Measurements from ENCODE around the gene GNG12. TPM values are rescaled to one million over a fixed set of nuclear protein-coding genes. Genes with fewer than 3 reads are reported as not detected.

GNG12 gene
- total RNA-seq, 2 experiments from 2014 or later, result 0.04 TPM; not detected in 1

- H3K4me1 Mint-ChIP-seq, result peaks cover 16% of the 10 kb centered on the region
- H3K27me3 Mint-ChIP-seq, result peaks cover 75% of the 10 kb centered on the region
- H3K36me3 Mint-ChIP-seq (ENCODE audit: low read depth), result no peaks in the 10 kb centered on the region
- CTCF ChIA-PET, result interaction anchor here (0.6 kb wide), 1 partner anchor 270 kb away, joined by 3 read pairs; no protein-coding TSS in a partner anchor
- POLR2A ChIA-PET, result no interaction called here
- H3K4me3 Mint-ChIP-seq, result no peak overlapping the region
- H3K27ac Mint-ChIP-seq, result no peak overlapping the region
- no peaks in the 10 kb centered on the region for H3K9me3 Mint-ChIP-seq
- no peak for DNase-seq
Measured at GRCh38 chr1:67834246-67834877, 1.1 kb upstream of the GNG12 start.

DNA sequence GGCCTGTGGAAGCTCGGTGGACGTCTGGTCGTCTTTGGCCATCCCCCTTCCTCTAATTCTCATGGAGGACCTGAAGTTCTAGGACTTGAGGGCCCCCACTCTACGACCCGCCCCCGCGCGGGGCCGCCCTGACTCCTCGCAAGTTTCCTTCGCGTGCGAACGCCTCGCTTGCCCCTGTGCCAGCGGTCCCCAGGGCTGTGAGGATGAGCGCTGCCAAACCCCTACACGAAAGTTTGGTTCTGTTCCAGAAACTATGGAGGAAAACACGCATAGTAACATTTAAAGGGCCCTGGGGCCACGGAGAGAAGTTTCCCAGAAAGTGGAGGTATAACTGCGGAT lies 304 bp upstream of the GNG12 start:
- CTCF ChIA-PET, result no interaction called here
- Mint-ChIP-seq H3K4me3 (peak overlapping the region; percentile 56), H3K27me3 (peaks cover 75% of the 10 kb centered on the region), H3K36me3 (ENCODE audit: low read depth) (no peaks in the 10 kb centered on the region), H3K9me3 (no peaks in the 10 kb centered on the region), H3K27ac (no peak overlapping the region), H3K4me1 (peaks cover 16% of the 10 kb centered on the region)
- POLR2A ChIA-PET, result no interaction called here
- DNase-seq, result no peak

- CTCF ChIA-PET, result interaction anchor here (0.5 kb wide), 1 partner anchor 401 kb away, joined by 3 read pairs; the partner anchor contains the start of gene WLS
Measured at GRCh38 chr1:67831850-67832513, 1.3 kb downstream of the GNG12 start.

GRCh38 chr1:67830928-67831830 lies 2.1 kb downstream of the GNG12 start:
- no peaks in the 10 kb centered on the region for H3K36me3 Mint-ChIP-seq (ENCODE audit: low read depth)
- DNase-seq, result no peak
- peaks cover 63% of the 10 kb centered on the region for H3K27me3 Mint-ChIP-seq
- ChIA-PET CTCF (interaction anchor here (1.0 kb wide), 1 partner anchor 12 kb away, joined by 4 read pairs; no protein-coding TSS in a partner anchor), POLR2A (no interaction called here)
- H3K9me3 Mint-ChIP-seq, result no peaks in the 10 kb centered on the region
- H3K4me1 Mint-ChIP-seq, result peaks cover 16% of the 10 kb centered on the region
- H3K4me3 Mint-ChIP-seq, result no peak overlapping the region
- H3K27ac Mint-ChIP-seq, result no peak overlapping the region

More at GRCh38 chr1:67831850-67832513, 1.3 kb downstream of the GNG12 start:
- H3K36me3 Mint-ChIP-seq (ENCODE audit: low read depth), result no peaks in the 10 kb centered on the region
- POLR2A ChIA-PET, result no interaction called here
- peak overlapping the region; percentile 59 for H3K4me3 Mint-ChIP-seq
- H3K4me1 Mint-ChIP-seq, result peaks cover 16% of the 10 kb centered on the region
- no peak for DNase-seq
- H3K9me3 Mint-ChIP-seq, result no peaks in the 10 kb centered on the region
- no peak overlapping the region for H3K27ac Mint-ChIP-seq
- peaks cover 67% of the 10 kb centered on the region for H3K27me3 Mint-ChIP-seq

DNA sequence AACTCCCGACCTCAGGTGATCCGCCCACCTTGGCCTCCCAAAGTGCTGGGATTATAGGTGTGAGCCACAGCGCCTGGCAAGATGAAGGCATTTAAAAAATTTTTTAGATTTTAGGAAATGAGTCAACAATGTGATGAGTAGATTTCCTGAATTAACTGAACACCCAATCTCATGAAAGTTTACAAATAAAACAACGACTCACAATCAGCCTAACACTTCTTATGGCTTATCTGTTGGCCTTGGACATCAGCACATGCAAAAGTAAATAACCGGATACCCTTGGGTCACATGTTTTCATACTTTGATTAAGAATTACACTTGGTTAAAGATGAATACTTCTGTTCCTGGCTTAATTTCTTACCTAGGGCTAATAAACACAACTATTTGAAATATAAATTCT lies 3.0 kb downstream of the GNG12 start:
- no peak for DNase-seq
- ChIA-PET POLR2A (no interaction called here), CTCF (interaction anchor here (1.0 kb wide), 1 partner anchor 11 kb away, joined by 4 read pairs; no protein-coding TSS in a partner anchor)
- H3K9me3 Mint-ChIP-seq, result no peaks in the 10 kb centered on the region
- peaks cover 16% of the 10 kb centered on the region for H3K4me1 Mint-ChIP-seq
- H3K27me3 Mint-ChIP-seq, result peaks cover 61% of the 10 kb centered on the region
- no peak overlapping the region for H3K27ac Mint-ChIP-seq
- H3K4me3 Mint-ChIP-seq, result no peak overlapping the region
- no peaks in the 10 kb centered on the region for H3K36me3 Mint-ChIP-seq (ENCODE audit: low read depth)

- peaks cover 8% of the 10 kb centered on the region for H3K4me1 Mint-ChIP-seq
- H3K27me3 Mint-ChIP-seq, result peaks cover 52% of the 10 kb centered on the region
- CTCF ChIA-PET, result no interaction called here
Measured at GRCh38 chr1:67827688-67828087, 5.6 kb downstream of the GNG12 start.

GRCh38 chr1:67825591-67825990 lies 7.7 kb downstream of the GNG12 start:
- CTCF ChIA-PET, result no interaction called here
- no peaks in the 10 kb centered on the region for H3K4me1 Mint-ChIP-seq
- no peak overlapping the region for H3K27ac Mint-ChIP-seq
- DNase-seq, result no peak
- POLR2A ChIA-PET, result no interaction called here
- H3K9me3 Mint-ChIP-seq, result no peaks in the 10 kb centered on the region
- no peaks in the 10 kb centered on the region for H3K36me3 Mint-ChIP-seq (ENCODE audit: low read depth)
- peaks cover 35% of the 10 kb centered on the region for H3K27me3 Mint-ChIP-seq
- H3K4me3 Mint-ChIP-seq, result no peak overlapping the region

More at GRCh38 chr1:67827688-67828087, 5.6 kb downstream of the GNG12 start:
- Mint-ChIP-seq H3K9me3 (no peaks in the 10 kb centered on the region), H3K27ac (no peak overlapping the region), H3K36me3 (ENCODE audit: low read depth) (no peaks in the 10 kb centered on the region), H3K4me3 (no peak overlapping the region)
- no peak for DNase-seq
- POLR2A ChIA-PET, result no interaction called here

DNA sequence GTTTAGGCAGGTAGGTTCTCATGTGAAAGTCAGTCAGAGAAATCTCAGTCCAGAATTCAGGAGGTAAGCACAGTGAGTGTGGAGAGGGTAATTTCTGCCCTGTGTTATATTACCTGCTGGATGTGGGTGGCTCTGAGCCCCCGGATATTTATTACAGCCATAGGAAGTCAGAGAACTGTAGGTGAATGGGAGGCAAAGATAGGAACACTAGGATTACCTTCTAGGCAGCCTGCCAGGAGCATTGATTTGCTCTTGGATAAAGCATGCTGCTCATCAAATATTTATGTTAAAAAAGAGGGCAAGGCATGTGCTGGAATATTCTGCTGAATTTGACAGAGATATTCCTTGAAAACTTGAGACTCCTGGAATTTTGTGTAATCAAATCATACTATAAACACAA lies 8.5 kb downstream of the GNG12 start:
- H3K36me3 Mint-ChIP-seq (ENCODE audit: low read depth), result no peaks in the 10 kb centered on the region
- CTCF ChIA-PET, result no interaction called here

DNA sequence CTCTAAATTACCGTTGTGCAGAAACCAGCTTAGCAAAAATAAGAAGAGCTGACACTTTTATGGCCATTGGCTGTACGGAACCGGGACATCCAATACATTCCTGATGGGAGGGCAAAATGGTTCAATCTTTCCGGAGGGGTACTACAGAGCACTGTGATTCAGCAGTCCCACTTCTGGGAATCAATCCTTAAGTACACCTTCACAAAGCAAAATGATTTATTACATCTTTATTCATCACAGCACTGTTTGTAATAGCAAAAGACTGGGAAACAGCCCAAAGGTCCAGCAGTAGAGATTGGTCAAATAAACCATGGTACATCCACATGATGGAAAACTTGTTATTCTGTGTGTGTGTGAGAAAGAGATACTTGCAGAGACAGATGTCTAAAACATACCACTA lies 9.7 kb downstream of the GNG12 start:
- Mint-ChIP-seq H3K4me3 (no peak overlapping the region), H3K36me3 (ENCODE audit: low read depth) (no peaks in the 10 kb centered on the region), H3K27ac (no peak overlapping the region), H3K27me3 (peaks cover 28% of the 10 kb centered on the region), H3K9me3 (no peaks in the 10 kb centered on the region), H3K4me1 (no peaks in the 10 kb centered on the region)
- ChIA-PET CTCF (no interaction called here), POLR2A (no interaction called here)
- DNase-seq, result no peak

More for the DNA sequence above, 8.5 kb downstream of the GNG12 start:
- DNase-seq, result no peak
- Mint-ChIP-seq H3K4me1 (no peaks in the 10 kb centered on the region), H3K9me3 (no peaks in the 10 kb centered on the region), H3K4me3 (no peak overlapping the region), H3K27me3 (peaks cover 29% of the 10 kb centered on the region), H3K27ac (no peak overlapping the region)
- POLR2A ChIA-PET, result no interaction called here

DNA sequence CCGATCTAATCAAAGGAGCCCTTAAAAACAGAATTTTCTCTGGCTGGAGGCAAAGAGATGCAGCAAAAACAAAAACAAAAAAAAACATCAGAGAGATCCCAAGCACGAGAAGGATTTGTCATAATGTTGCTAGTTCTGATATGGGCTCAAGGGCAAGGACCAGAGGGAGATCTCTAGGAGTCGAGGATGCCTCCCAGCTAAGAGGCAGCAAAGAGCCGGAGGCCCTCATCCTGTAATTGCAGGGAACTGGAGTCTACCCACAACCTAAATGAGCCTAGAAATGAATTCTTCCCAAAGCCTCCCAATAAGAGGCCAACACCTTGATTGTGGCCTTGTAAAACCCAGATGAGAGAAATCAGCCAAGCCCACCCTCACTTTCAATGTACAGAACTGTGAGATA lies 12.0 kb downstream of the GNG12 start:
- Mint-ChIP-seq H3K27me3 (peaks cover 24% of the 10 kb centered on the region), H3K4me1 (no peaks in the 10 kb centered on the region), H3K27ac (no peak overlapping the region), H3K36me3 (ENCODE audit: low read depth) (no peaks in the 10 kb centered on the region), H3K9me3 (no peaks in the 10 kb centered on the region), H3K4me3 (no peak overlapping the region)
- no peak for DNase-seq
- ChIA-PET CTCF (interaction anchor here (0.6 kb wide), 1 partner anchor 175 kb away, joined by 4 read pairs; no protein-coding TSS in a partner anchor), POLR2A (interaction anchor here (0.6 kb wide), 1 partner anchor 116 kb away, joined by 4 read pairs; no protein-coding TSS in a partner anchor)

DNA sequence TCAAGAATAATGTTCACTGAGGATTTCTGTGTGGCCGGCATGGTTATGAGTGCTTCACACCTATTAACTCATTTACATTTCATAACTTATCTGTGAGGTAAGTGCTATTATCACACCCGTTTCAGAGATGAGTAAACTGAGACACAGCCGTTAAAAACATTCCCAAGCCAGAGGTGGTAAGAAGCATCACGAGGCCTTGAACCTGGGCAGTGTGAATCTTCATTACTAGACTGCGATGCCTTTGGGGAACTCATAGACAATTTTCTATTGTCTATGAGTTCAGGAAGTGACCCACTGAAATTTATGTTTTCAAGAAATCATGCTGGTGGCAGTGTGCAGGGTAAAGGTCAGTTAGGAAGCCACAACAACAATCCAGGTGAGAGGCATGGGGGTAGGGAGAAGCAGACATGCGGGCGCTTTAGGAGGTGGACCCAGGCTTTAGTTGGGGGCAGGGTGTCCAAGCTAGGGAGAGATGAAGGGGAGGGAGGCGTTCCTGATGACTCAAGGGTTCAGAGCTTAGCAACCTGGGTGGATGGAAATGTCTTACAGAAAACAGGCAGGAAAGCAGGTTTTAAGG lies 14.5 kb downstream of the GNG12 start:
- ChIA-PET POLR2A (no interaction called here), CTCF (interaction anchor here (1.2 to 1.5 kb wide), 3 partner anchors 12 to 297 kb away, joined by 3 to 4 read pairs (median 3); no protein-coding TSS in a partner anchor)
- Mint-ChIP-seq H3K36me3 (ENCODE audit: low read depth) (no peaks in the 10 kb centered on the region), H3K27ac (no peak overlapping the region), H3K27me3 (peaks cover 15% of the 10 kb centered on the region), H3K4me1 (no peaks in the 10 kb centered on the region), H3K9me3 (no peaks in the 10 kb centered on the region), H3K4me3 (no peak overlapping the region)
- DNase-seq, result no peak

GRCh38 chr1:67818162-67818561 lies 15.1 kb downstream of the GNG12 start:
- ChIA-PET POLR2A (no interaction called here), CTCF (interaction anchor here (1.5 kb wide), 1 partner anchor 13 kb away, joined by 4 read pairs; no protein-coding TSS in a partner anchor)
- Mint-ChIP-seq H3K9me3 (no peaks in the 10 kb centered on the region), H3K4me3 (no peak overlapping the region), H3K36me3 (ENCODE audit: low read depth) (no peaks in the 10 kb centered on the region), H3K27me3 (peaks cover 12% of the 10 kb centered on the region), H3K27ac (no peak overlapping the region), H3K4me1 (no peaks in the 10 kb centered on the region)
- DNase-seq, result no peak

Measured in activated CD4-positive, alpha-beta T cell treated with anti-CD3 and anti-CD28 coated beads, Interleukin-2, amount 10 ng/mL, durations not matched to agents 7 days and 5 days (primary cell).